Uterus (tissue), 2 donors: Measurements from ENCODE around the gene HNRNPM.

ENCODE experiments used
- POLR2A ChIP-seq, 2 donors: fragments of 450-650 bp; IDR thresholded peaks; one replicate each; pipeline ENCODE4 v1.6.1; 2016; ENCODE audit warnings: antibody characterized with exemption in 2 of 2, mild to moderate bottlenecking in 1 of 2, moderate library complexity in 1 of 2
- TF ChIP-seq, protein P1 (sequence below), 4 experiments: fragments of 200-600 bp in 2 of 4; fragments of 450-650 bp in 2 of 4; sonication (generic) in 2 of 4; IDR thresholded peaks; one replicate each; pipeline ENCODE4 v1.5.1; 2016 to 2019; ENCODE audit warnings: antibody characterized with exemption in 4 of 4, mild to moderate bottlenecking in 2 of 4, moderate library complexity in 1 of 4

- TF ChIP-seq, protein P1, sequence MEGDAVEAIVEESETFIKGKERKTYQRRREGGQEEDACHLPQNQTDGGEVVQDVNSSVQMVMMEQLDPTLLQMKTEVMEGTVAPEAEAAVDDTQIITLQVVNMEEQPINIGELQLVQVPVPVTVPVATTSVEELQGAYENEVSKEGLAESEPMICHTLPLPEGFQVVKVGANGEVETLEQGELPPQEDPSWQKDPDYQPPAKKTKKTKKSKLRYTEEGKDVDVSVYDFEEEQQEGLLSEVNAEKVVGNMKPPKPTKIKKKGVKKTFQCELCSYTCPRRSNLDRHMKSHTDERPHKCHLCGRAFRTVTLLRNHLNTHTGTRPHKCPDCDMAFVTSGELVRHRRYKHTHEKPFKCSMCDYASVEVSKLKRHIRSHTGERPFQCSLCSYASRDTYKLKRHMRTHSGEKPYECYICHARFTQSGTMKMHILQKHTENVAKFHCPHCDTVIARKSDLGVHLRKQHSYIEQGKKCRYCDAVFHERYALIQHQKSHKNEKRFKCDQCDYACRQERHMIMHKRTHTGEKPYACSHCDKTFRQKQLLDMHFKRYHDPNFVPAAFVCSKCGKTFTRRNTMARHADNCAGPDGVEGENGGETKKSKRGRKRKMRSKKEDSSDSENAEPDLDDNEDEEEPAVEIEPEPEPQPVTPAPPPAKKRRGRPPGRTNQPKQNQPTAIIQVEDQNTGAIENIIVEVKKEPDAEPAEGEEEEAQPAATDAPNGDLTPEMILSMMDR (IDR thresholded peaks at IDR 0.05) = no peak
- TF ChIP-seq POLR2A (IDR thresholded peaks at IDR 0.05) = no peak
These were observed 66.9 kb downstream of the HNRNPM start for GRCh38 chr19:8511573-8512101.
